Measurements from ENCODE around the gene HDAC4. TPM values are rescaled to one million over a fixed set of nuclear protein-coding genes. Genes with fewer than 3 reads are reported as not detected.

Gene HDAC4
- polyA plus RNA-seq, 1 donor from 2014 or later, result 2.8 TPM

- H3K4me3 Mint-ChIP-seq, result no peak overlapping the region
- no peaks in the 10 kb centered on the region for H3K9me3 Mint-ChIP-seq
- H3K27ac Mint-ChIP-seq, result no peak overlapping the region
- peaks cover 12% of the 10 kb centered on the region for H3K36me3 Mint-ChIP-seq
- no peaks in the 10 kb centered on the region for H3K4me1 Mint-ChIP-seq
- no peaks in the 10 kb centered on the region for H3K27me3 Mint-ChIP-seq
Measured at GRCh38 chr2:239122421-239123110, 278.3 kb downstream of the HDAC4 start.

GRCh38 chr2:239121600-239122012 lies 279.2 kb downstream of the HDAC4 start:
- H3K4me1 Mint-ChIP-seq, result no peaks in the 10 kb centered on the region
- H3K27ac Mint-ChIP-seq, result no peak overlapping the region
- H3K27me3 Mint-ChIP-seq, result no peaks in the 10 kb centered on the region
- H3K4me3 Mint-ChIP-seq, result no peak overlapping the region
- no peaks in the 10 kb centered on the region for H3K9me3 Mint-ChIP-seq
- H3K36me3 Mint-ChIP-seq, result peaks cover 14% of the 10 kb centered on the region

GRCh38 chr2:239120664-239121063 lies 280.2 kb downstream of the HDAC4 start:
- Mint-ChIP-seq H3K27ac (no peak overlapping the region), H3K4me1 (no peaks in the 10 kb centered on the region), H3K4me3 (no peak overlapping the region), H3K9me3 (no peaks in the 10 kb centered on the region), H3K27me3 (no peaks in the 10 kb centered on the region), H3K36me3 (peaks cover 14% of the 10 kb centered on the region)

- H3K27me3 Mint-ChIP-seq, result no peaks in the 10 kb centered on the region
- H3K27ac Mint-ChIP-seq, result no peak overlapping the region
- H3K4me3 Mint-ChIP-seq, result peak overlapping the region in 1 of 4 donors; percentile 28
- H3K4me1 Mint-ChIP-seq, result no peaks in the 10 kb centered on the region
- H3K36me3 Mint-ChIP-seq, result peaks cover 7% of the 10 kb centered on the region
- no peaks in the 10 kb centered on the region for H3K9me3 Mint-ChIP-seq
Measured at GRCh38 chr2:239119346-239120126, 281.3 kb downstream of the HDAC4 start.

- no peaks in the 10 kb centered on the region for H3K27me3 Mint-ChIP-seq
- peaks cover 3% of the 10 kb centered on the region for H3K36me3 Mint-ChIP-seq
- H3K27ac Mint-ChIP-seq, result no peak overlapping the region
- no peak overlapping the region for H3K4me3 Mint-ChIP-seq
- no peaks in the 10 kb centered on the region for H3K4me1 Mint-ChIP-seq
- no peaks in the 10 kb centered on the region for H3K9me3 Mint-ChIP-seq
Measured at GRCh38 chr2:239118675-239119211, 282.1 kb downstream of the HDAC4 start.

- no peaks in the 10 kb centered on the region for H3K27me3 Mint-ChIP-seq
- H3K9me3 Mint-ChIP-seq, result no peaks in the 10 kb centered on the region
- H3K4me3 Mint-ChIP-seq, result no peak overlapping the region
- no peaks in the 10 kb centered on the region for H3K4me1 Mint-ChIP-seq
- H3K27ac Mint-ChIP-seq, result no peak overlapping the region
- H3K36me3 Mint-ChIP-seq, result peaks cover 3% of the 10 kb centered on the region
Measured at GRCh38 chr2:239118264-239118663, 282.6 kb downstream of the HDAC4 start.

- no peak overlapping the region for H3K4me3 Mint-ChIP-seq
- no peak overlapping the region for H3K27ac Mint-ChIP-seq
- no peaks in the 10 kb centered on the region for H3K9me3 Mint-ChIP-seq
- no peaks in the 10 kb centered on the region for H3K27me3 Mint-ChIP-seq
- no peaks in the 10 kb centered on the region for H3K4me1 Mint-ChIP-seq
- peaks cover 3% of the 10 kb centered on the region for H3K36me3 Mint-ChIP-seq
Measured at GRCh38 chr2:239117831-239118230, 283.0 kb downstream of the HDAC4 start.

- H3K27me3 Mint-ChIP-seq, result no peaks in the 10 kb centered on the region
- peaks cover 3% of the 10 kb centered on the region for H3K36me3 Mint-ChIP-seq
- H3K4me3 Mint-ChIP-seq, result peak overlapping the region in 1 of 4 donors; percentile 23
- H3K4me1 Mint-ChIP-seq, result no peaks in the 10 kb centered on the region
- H3K9me3 Mint-ChIP-seq, result no peaks in the 10 kb centered on the region
- H3K27ac Mint-ChIP-seq, result no peak overlapping the region
Measured at GRCh38 chr2:239116456-239117246, 284.2 kb downstream of the HDAC4 start.

GRCh38 chr2:239115616-239116015 lies 285.2 kb downstream of the HDAC4 start:
- H3K4me1 Mint-ChIP-seq, result no peaks in the 10 kb centered on the region
- H3K36me3 Mint-ChIP-seq, result peaks cover 3% of the 10 kb centered on the region
- H3K4me3 Mint-ChIP-seq, result no peak overlapping the region
- H3K9me3 Mint-ChIP-seq, result no peaks in the 10 kb centered on the region
- H3K27ac Mint-ChIP-seq, result no peak overlapping the region
- no peaks in the 10 kb centered on the region for H3K27me3 Mint-ChIP-seq

- H3K4me3 Mint-ChIP-seq, result no peak overlapping the region
- H3K27ac Mint-ChIP-seq, result no peak overlapping the region
- H3K4me1 Mint-ChIP-seq, result no peaks in the 10 kb centered on the region
- no peaks in the 10 kb centered on the region for H3K27me3 Mint-ChIP-seq
- no peaks in the 10 kb centered on the region for H3K9me3 Mint-ChIP-seq
- H3K36me3 Mint-ChIP-seq, result peaks cover 8% of the 10 kb centered on the region
Measured at GRCh38 chr2:239114616-239115265, 286.1 kb downstream of the HDAC4 start.

GRCh38 chr2:239114119-239114581 lies 286.7 kb downstream of the HDAC4 start:
- Mint-ChIP-seq H3K4me3 (no peak overlapping the region), H3K9me3 (no peaks in the 10 kb centered on the region), H3K27ac (no peak overlapping the region), H3K36me3 (peaks cover 8% of the 10 kb centered on the region), H3K4me1 (no peaks in the 10 kb centered on the region), H3K27me3 (no peaks in the 10 kb centered on the region)

- H3K4me1 Mint-ChIP-seq, result no peaks in the 10 kb centered on the region
- peaks cover 8% of the 10 kb centered on the region for H3K36me3 Mint-ChIP-seq
- no peak overlapping the region for H3K27ac Mint-ChIP-seq
- no peaks in the 10 kb centered on the region for H3K27me3 Mint-ChIP-seq
- no peaks in the 10 kb centered on the region for H3K9me3 Mint-ChIP-seq
- H3K4me3 Mint-ChIP-seq, result no peak overlapping the region
Measured at GRCh38 chr2:239113615-239114014, 287.2 kb downstream of the HDAC4 start.

GRCh38 chr2:239113171-239113570 lies 287.6 kb downstream of the HDAC4 start:
- no peaks in the 10 kb centered on the region for H3K9me3 Mint-ChIP-seq
- H3K4me3 Mint-ChIP-seq, result no peak overlapping the region
- H3K27me3 Mint-ChIP-seq, result no peaks in the 10 kb centered on the region
- peak overlapping the region in 1 of 3 donors; percentile 74 for H3K27ac Mint-ChIP-seq
- peaks cover 10% of the 10 kb centered on the region for H3K36me3 Mint-ChIP-seq
- H3K4me1 Mint-ChIP-seq, result no peaks in the 10 kb centered on the region

- Mint-ChIP-seq H3K27ac (no peak overlapping the region), H3K4me3 (no peak overlapping the region), H3K36me3 (peaks cover 7% of the 10 kb centered on the region), H3K9me3 (no peaks in the 10 kb centered on the region), H3K27me3 (no peaks in the 10 kb centered on the region), H3K4me1 (no peaks in the 10 kb centered on the region)
Measured at GRCh38 chr2:239112127-239112774, 288.6 kb downstream of the HDAC4 start.
